Left renal pelvis (tissue), 4 donors: Measurements from ENCODE around the gene SLC25A10. TPM values are rescaled to one million over a fixed set of nuclear protein-coding genes. Genes with fewer than 3 reads are reported as not detected.
A peak's percentile ranks its signal among the peaks of the same experiment; 100 is the strongest.
"Not testable (repeated sequence)": the region's sequence is repeated elsewhere in the genome, so short reads cannot be mapped to it uniquely, and the experiment has no call there.

Source experiments
- DNase-seq, 4 donors: peaks; one replicate each; pipeline ENCODE4 v3.0.0-alpha.2; 2013; ENCODE audit warnings: low read depth in 4 of 4, low spot score in 3 of 4
- polyA plus RNA-seq, 4 donors: library from polyadenylated mRNA; unstranded; fragments of 120-200 nt; gene quantifications; one replicate each; pipeline ENCODE4 v1.2.1, GENCODE V29; 2013; ENCODE audit not compliant: insufficient read length in 4 of 4

The SLC25A10 gene, protein sequence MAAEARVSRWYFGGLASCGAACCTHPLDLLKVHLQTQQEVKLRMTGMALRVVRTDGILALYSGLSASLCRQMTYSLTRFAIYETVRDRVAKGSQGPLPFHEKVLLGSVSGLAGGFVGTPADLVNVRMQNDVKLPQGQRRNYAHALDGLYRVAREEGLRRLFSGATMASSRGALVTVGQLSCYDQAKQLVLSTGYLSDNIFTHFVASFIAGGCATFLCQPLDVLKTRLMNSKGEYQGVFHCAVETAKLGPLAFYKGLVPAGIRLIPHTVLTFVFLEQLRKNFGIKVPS
- polyA plus RNA-seq = 10 to 100 TPM in 3 of 4 donors, 1 to 10 TPM in 1; 7.1 to 20.5 (median 12.5) TPM

DNA sequence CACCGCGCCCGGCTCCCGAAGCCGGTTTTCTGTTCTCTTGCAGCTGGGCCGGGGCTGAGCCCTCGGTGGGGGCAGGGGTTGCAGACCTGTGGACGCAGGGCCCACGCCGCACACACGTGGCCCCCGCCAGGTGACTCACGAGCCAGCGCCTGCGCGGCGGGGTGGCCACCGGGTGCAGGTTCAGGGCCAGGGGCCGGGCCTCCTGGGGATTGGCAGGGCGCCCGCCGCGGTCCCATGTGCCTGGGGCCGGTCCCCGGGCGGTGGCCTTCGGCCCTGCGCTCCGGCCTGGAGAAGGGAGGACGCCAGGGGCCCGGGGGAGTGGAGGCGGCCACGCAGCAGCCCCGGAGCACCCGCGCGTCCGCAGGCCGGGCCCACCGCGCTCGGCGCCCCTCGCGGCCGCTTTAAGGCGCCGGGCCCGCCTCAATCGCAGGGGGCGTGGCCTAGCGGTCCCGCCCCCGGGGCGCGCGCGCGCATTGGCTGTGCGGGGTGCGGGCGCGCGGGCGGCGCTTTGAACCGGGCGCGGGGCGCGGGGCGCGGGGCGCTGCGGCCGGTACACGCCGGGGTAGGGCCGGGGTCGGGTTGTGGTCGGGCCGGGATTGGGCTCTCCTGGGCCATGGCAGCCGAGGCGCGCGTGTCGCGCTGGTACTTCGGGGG, at the start of gene SLC25A10:
Gene SLC25A10, plus strand, starts transcription at position 471 of the 654 bp plus-strand sequence. Its CDS starts 143 bp downstream, at position 614.
- DNase-seq = peak in 3 of 4 donors; percentile 57 to 59 (median 58)

DNA sequence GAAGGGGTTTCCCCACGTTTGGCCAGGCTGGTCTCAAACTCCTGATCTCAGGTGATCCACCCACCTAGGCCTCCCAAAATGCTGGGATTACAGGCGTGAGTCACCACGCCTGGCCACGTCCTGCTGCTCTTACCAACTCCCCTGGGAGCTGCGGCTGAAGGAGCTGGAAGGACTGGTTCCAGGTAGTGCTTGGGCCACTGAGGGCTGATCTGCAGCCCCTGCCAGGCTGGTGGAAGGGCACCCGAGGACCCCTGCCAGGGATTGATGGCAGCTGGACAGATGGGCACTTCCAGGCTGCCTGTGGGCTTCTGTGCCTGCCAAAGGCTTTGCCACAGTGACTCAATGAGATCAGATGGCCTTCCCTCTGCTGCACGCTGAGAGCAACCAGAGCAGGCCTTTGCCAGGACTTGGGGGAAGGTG, 48.0 kb upstream of the SLC25A10 start:
- DNase-seq = no peak

DNA sequence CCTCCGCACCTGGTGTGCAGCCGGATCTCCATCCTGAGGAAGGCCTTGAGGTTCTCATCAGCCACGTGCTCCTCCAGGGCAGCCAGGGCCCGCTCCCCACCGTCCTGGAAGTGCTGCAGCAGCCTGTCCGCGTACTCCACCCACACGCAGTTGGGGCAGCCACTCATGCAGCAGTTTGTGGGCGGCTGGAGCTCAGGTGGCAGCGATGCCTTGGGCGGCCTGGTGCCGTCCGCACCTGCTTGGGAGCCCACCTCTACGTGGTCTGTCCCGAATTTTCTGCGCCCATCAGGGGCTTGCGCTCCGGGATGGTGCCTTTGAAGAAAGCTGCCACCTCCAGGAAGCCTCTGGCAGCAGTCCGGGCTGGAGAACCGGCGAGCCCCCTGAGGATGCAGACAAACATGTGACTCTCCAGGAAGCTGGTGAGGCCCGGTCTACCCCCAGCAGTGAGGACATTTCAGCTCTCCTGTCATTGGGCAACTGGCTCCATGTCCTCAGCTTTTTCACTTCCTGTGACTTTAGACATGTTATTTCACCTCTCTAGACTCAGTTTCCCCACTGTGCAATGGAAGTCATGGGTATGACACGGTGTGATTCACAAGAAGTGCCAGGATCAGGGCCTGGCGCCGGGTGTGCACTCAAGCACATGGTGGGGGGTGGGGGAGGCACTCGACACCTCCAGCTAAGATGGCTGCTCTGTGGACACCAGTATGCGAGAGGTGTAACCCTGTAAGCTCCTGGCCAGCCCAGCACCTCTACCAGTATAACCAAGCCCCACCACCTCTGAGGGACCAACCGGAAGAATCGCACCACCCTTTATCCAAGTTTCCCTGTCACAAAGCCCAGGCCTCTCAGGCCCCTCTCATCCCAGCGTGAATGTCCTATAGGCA, 46.6 kb upstream of the SLC25A10 start:
- DNase-seq = no peak

DNA sequence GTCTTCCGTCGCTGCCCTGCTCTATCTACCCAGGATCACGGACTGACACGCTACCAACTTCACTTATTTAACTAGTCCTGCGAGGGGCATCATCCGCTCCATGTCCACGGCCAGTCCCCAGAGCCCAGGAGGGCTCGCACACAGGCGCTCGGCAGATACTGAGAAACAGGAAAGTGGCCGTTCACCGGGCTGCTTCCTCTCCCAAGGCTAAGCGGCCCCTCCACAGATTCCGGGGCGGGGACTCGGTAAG, 46.1 kb upstream of the SLC25A10 start:
- DNase-seq = no peak

DNA sequence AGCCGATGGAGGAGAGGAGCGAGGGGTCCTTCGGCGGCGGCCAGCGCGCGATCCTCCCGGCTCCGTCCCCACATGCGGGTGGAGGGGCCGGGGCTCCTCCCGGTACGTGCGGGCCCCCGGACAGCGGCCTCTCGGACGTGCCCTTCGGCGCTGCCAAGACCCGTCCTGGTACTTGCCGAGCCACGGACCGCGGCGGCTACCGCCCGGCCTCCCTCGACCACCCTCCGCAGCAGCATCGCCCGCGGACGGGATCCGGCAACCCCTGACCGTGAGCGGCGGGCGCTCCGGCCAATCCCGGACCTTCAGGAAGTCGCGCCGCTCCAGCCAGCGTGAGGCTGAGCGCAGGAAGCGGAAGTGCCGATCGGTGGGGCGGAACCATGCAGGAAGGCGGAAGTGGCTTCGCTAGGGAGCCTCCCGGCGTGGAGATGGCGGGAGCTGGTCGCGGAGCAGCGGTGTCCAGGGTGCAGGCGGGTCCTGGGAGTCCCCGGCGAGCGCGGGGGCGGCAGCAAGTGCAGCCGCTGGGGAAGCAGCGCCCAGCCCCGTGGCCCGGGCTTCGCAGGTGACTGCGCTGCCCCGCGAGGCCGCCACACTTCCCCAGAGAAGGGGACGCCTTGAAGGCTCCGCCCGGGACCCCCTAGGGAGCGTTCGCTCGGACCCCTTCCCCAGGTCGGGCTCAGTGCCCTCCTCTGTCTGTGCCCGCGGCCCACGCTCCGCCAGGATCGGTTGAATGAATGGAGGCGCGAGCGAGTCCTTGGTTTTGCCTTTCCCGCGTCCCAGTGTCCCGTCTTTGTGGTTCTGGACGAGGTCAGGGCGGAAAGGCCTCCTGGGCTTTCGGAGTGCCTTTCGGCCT, 45.5 kb upstream of the SLC25A10 start, which contains the start of the genes CCDC137 and OXLD1:
Gene CCDC137, plus strand, starts transcription at position 396 of the 850 bp plus-strand sequence. Its CDS starts 30 bp downstream, at position 426.
Gene OXLD1, minus strand, starts transcription at position 264 of the 850 bp plus-strand sequence. Its CDS starts 28 bp downstream, at position 236.
- DNase-seq = peak; percentile 83 to 93 (median 86)

DNA sequence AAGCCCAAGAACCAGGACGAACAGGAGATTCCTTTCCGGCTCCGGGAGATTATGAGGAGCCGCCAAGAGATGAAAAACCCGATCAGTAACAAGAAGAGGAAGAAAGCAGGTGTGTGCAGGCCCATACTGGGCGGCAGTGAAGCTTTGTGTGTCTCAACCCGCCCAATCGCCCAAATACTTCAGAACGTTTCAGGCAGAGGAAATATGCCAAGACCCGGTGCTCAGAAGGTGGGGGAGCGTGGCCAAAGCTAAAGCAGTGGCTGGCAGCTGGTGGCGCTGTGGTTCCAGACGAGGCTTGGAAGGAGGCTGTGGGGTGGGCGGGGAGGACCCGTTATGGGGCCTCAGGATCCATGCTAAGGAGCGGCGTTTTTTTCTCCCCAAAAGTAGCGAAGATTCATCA, 44.3 kb upstream of the SLC25A10 start:
- no peak for DNase-seq

DNA sequence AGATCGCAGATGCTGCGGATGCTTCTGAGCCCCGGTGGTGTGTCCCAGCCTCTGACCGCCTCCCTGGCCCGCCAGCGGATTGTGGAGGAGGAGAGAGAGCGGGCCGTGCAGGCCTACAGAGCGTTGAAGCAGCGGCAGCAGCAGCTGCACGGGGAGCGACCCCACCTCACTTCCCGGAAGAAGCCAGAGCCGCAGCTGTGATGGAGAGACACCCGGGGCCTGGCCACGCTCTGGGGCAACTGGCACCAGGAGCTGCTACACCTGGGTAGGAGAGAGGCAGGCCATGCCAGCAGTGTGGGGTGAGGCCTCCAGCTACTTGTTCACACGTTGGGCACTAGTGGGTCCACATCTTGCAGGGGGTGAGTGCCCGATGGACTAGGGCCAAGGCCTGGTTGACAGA, 39.6 kb upstream of the SLC25A10 start:
- no peak for DNase-seq

DNA sequence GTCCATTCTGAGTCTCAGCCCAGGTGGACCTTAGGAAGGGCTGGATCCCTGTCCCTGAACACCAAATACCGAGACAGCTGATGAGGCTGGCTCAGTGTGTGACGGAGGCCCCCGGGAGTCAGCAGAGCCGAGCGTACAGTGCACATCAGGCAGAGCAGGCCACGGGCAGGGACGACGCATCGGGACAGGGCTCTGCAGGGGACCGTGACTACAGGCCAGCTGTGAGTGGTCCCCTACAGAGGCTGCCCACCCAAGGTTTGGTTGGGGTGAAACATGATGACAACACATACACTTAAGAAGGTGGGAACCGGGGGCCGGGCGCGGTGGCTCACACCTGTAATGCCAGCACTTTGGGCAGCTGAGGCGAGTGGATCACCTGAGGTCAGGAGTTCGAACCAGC, 39.1 kb upstream of the SLC25A10 start:
- DNase-seq = no peak

DNA sequence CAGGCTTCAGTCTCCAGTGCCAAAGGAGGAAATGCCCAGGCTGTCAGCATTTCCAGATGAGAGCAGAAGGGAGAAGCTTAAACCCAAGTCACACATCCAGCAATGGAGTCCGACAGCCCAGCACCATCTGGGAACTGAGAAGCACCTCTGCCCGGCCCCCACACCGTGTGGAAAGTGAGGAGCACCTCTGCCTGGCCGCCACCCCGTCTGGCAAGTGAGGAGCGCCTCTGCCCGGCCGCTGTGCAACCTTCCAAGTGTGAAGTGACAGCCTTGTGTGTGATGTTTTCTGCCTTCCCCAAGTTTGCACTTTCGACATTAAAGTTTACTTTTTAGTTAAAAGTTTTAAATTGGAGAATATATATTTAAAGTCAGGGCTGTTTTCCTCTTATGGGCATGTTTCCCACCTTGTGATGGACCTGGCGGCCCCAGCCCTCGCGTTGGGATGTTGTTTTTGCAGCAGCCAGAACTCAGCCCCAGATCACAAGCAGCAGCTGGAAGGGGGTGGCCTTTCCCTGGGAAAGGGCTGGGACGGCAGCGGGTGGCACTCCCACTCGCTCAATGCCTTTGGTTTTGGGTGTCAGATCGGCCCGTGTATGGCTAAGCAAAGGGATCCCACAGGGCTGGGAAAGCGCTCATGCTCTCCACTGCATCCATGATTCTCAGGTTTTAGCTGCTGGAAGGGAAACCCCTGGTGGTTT, 38.4 kb upstream of the SLC25A10 start:
- DNase-seq = no peak

DNA sequence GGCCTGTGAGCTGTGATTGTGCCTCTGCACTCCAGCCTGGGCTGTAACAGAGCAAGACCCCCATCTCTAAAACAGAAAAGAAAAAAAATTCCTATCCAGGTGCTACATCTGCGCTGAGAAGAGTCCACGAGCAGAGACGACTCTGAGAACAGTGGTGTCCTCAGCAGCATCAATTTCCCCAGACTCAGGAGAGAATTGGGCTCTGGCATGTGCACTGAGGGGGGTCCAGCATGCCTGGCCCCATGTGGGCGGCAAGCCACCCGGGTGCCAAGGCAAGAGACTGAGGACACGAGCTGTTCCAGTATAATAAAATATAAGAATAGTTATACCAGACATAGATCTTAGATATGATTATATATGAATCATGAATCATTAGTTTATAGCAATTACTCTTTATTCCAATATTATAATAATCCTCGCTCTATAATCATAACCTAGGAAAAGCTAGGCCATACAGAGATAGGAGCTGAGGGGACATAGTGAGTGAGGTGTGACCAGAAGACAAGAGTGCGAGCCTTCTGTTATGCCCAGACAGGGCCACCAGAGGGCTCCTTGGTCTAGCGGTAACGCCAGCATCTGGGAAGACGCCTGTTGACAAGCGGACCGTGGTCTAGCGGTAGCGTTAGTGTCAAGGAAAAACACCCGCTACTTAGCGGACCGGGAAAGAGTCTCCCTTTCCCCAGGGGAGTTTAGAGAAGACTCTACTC, 36.4 kb upstream of the SLC25A10 start:
- DNase-seq = not testable (repeated sequence)

DNA sequence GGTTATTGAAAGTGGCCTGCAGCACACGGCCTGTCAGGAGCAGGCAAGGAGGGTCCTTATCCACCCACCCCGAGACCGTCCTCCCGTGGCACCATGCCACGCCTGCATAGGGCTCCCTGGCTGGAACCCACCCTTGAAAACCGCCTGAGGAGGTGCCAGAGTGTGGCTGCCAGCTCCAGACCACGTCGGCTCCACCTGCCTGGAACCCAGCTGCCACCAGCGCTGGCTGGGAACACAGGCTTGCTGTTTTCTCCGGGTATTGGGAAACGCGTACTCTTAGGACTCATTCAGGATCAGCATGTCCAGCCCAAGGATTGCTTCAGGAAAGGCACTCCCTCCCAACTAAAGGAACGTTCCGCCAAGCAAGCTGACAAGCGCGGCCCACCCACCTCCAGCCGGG, 35.2 kb upstream of the SLC25A10 start:
- no peak for DNase-seq

DNA sequence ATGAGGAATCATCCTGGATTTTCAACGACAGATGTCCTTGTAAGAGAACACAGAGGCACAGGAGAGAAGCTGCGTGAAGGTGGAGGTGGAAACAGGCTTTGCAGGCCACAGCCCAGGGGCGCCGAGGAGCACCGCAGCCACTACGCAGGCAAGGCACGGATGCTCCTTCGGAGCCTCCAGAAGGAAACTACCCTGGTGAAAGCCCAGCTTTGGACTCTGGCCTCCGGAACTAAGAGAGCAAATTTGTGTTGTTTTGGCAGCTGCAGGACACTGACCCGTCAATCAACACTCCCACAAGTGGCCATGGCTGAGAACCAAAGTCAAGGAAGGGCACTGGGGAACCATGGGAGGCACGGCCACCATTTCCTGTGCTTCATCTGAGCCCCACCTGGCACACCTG, 31.9 kb upstream of the SLC25A10 start:
- no peak for DNase-seq

DNA sequence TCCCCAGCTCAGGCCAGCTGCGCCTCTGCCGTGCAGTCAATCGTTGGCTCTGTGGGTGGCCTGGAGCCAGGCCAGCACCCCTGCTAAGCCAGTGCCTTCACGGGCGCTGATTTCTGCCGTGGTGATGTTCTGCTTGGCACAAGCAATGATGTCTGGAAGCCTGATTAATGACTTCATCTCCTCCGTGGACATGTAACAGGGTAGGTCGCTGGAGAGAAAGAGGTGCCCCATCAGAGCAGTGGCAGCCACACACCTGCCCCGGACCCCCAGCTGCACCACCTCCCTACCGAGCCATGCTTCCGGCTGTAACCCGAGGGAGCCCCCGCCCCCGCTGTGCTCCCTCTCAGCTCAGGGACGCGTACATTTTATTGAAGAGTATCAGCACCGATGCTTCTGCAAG, 30.4 kb upstream of the SLC25A10 start:
- DNase-seq = no peak

DNA sequence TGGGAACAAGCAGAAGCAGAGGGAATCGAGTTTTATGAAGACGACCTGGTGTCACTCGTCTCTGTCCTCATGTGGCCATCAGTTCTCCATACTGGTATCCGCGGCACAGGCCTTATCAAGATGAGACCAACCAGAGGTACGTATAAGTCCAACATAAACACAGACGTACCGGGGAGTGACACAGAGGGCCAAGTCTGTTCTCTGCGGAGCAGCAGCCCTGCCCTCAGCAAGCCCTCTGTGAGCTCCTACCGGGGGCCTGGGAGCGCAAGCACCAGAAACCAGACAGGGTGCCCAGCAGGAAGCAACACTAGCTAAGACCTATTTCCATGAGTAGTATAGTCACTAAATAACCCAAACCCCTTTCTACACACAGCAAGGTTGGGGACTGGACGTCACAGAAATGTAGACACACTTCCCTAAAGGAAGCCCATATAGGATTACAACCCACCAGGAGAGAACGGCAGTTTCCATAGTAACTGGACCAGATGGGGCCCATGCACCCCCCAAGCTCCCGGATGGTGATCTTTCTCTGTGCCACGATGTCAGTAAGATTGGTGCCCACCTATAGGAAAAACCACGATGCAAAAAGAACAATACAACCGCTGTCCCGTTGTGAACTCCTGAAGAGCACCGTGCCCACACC, 29.4 kb upstream of the SLC25A10 start:
- DNase-seq = no peak

DNA sequence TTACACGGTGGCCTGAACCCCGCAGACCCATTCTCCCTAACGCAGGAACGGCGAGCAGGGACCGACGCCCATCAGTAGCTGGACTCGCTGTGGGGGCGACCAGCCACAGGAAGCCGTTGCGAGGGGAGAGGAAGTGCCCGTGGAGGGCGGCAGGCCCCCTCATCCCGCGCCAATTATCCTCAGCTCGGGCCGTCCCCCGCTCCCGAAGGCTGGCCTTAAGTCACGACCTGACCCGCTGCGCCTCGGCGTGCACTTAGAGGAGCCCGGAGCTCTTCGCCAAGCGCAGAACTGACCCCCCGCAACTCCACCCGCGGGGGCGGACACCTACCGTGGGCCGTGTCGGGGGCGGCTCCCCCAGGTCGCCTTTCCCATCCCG, 28.9 kb upstream of the SLC25A10 start:
- DNase-seq = no peak

DNA sequence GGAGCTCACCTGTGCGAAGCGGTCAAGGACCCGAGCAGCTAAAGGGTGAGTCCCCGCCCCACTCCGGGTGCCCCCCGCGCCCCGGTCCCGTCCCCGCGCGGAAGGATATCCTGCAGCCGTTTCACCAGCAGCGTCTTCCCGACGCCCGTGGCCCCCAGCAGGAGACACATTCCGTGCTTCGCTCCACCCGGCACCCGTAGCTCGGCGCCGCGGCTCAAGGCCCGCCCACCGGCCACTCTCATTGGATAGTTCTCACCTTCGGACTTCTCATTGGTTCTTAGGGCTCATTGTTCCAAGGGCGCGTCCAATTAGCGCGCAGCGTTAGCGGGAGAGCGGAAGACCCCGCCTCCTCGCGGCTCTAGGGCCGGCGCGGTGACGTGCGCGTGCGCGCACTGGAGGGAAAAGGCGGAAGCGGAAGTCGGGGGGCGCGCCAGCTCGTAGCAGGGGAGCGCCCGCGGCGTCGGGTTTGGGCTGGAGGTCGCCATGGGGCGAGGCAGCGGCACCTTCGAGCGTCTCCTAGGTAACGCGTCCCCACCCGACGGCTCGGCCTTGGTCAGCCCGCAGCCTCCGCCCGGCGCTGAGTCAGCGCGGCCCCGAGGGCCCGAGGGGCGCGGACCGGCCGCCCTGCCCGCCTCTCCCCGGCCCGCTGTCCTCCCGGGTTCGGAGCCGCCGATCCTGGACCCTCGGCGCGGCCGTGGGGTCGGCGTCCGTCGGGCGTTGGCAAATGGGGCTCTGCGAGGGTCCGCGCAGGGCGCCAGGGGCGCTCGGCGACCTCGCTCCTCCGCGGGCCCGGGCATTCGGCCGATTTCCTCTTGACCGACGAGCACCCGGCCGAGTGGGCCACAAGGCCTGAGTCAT, 28.3 kb upstream of the SLC25A10 start, which contains the start of the genes ARL16 and HGS:
Gene ARL16, minus strand, starts transcription at position 214 of the 858 bp plus-strand sequence. Its CDS starts 44 bp downstream, at position 170.
Gene HGS, plus strand, starts transcription at position 428 of the 858 bp plus-strand sequence. Its CDS starts 56 bp downstream, at position 484.
- DNase-seq = peak; percentile 96 to 98 (median 98)

DNA sequence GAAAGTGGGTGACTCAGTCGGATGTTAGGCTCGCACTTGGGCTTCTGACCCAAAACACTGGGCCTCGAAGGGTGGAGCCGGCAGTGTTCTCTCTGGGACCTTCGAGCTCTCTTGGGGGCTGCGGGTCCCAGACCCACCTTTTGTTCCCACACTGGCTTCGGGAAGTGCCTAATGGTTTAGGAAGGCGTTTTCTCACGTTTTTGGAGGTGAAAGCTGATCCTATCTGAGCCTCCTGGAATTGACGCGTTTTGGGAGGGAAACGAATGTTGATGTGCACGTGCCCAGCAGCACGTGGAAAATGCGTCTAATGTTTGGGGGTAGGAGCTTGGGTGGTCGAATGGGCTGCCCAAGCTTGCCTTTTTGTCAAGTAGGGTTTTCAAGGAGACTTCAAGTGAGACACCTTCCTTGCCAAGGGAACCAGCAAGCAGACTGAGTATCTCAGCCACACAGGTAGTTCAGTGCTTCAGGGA, 27.6 kb upstream of the SLC25A10 start:
- no peak for DNase-seq
